GM19324 (cell line): Measurements from ENCODE around the gene NCCRP1.
"Not testable (repeated sequence)": the region's sequence is repeated elsewhere in the genome, so short reads cannot be mapped to it uniquely, and the experiment has no call there.

Source experiments
- ATAC-seq: cut with Tn5 transposase; IDR thresholded peaks from one replicate; pipeline ENCODE4 v1.9.1; 2021; ENCODE audit warnings: mild to moderate bottlenecking, moderate library complexity; ENCODE audit not compliant: unreplicated experiment, low FRiP score

NCCRP1 gene

GRCh38 chr19:39238209-39238608, 41.4 kb downstream of the NCCRP1 start:
- ATAC-seq = no peak

- no peak for ATAC-seq
These were observed 42.2 kb downstream of the NCCRP1 start for GRCh38 chr19:39238944-39239343.

GRCh38 chr19:39240421-39240820, 43.7 kb downstream of the NCCRP1 start:
- ATAC-seq = no peak

GRCh38 chr19:39243741-39244140, 47.0 kb downstream of the NCCRP1 start:
- ATAC-seq = not testable (repeated sequence)

GRCh38 chr19:39244410-39245100, 47.8 kb downstream of the NCCRP1 start, which contains the start of gene IFNL3:
Gene IFNL3, minus strand, starts transcription at chr19:39245006. Its CDS starts 39 bp downstream, at chr19:39244967.
- ATAC-seq = not testable (repeated sequence)

GRCh38 chr19:39245166-39245565, 48.4 kb downstream of the NCCRP1 start:
- ATAC-seq = not testable (repeated sequence)

- ATAC-seq = no peak
These were observed 50.3 kb downstream of the NCCRP1 start for GRCh38 chr19:39246951-39247669.

GRCh38 chr19:39247701-39248664, 51.2 kb downstream of the NCCRP1 start:
- ATAC-seq = no peak

GRCh38 chr19:39248806-39249205, 52.0 kb downstream of the NCCRP1 start, which contains the start of gene IFNL4:
Gene IFNL4, minus strand, starts transcription at chr19:39248856.
- ATAC-seq = no peak

- no peak for ATAC-seq
These were observed 54.3 kb downstream of the NCCRP1 start for GRCh38 chr19:39251081-39251480.
